Kidney (tissue), 22 donors: ENCODE data around the gene CEMIP2. TPM values are rescaled to one million over a fixed set of nuclear protein-coding genes. Genes with fewer than 3 reads are reported as not detected.

Experiments used
- DNase-seq, 5 donors: peaks; one replicate each; pipeline ENCODE4 v3.0.0-alpha.2; 2013 to 2020
- FAIRE-seq: peaks from 2 replicates; lab custom pipeline; 2012; peaks lifted over from hg19 to GRCh38; lab: Jason Lieb, UNC
- H3K27ac ChIP-seq, 2 donors: one replicate each; pipeline ENCODE4 v1.7.0; 2013; ENCODE audit warnings: low read depth in 2 of 2, low read length in 2 of 2, inconsistent platforms in 1 of 2
- H3K27me3 ChIP-seq: one replicate; pipeline ENCODE4 v1.7.1; 2013; ENCODE audit warnings: low read length, inconsistent platforms; ENCODE audit not compliant: control insufficient read depth, insufficient read depth
- H3K36me3 ChIP-seq, 3 donors: one replicate each; pipeline versions ENCODE4 v1.7.0 to v1.7.1; 2013; ENCODE audit warnings: low read length in 3 of 3, control low read depth in 1 of 3, inconsistent platforms in 1 of 3; ENCODE audit not compliant: insufficient read depth in 3 of 3, control insufficient read depth in 2 of 3
- H3K4me1 ChIP-seq, 3 donors: one replicate each; pipeline versions ENCODE4 v1.7.0 to v1.7.1; 2013; ENCODE audit warnings: low read length in 3 of 3, inconsistent platforms in 1 of 3, low read depth in 1 of 3; ENCODE audit not compliant: control insufficient read depth in 2 of 3, insufficient read depth in 2 of 3
- H3K4me3 ChIP-seq, 3 donors: one replicate each; pipeline versions ENCODE4 v1.7.0 to v1.8.1; 2013; ENCODE audit warnings: low read length in 3 of 3, control low read depth in 1 of 3, inconsistent platforms in 1 of 3
- H3K9ac ChIP-seq, 3 donors: one replicate each; pipeline versions ENCODE4 v1.7.0 to v1.7.1; 2013; ENCODE audit warnings: low read length in 3 of 3, control low read depth in 1 of 3, inconsistent platforms in 1 of 3
- H3K9me3 ChIP-seq, 3 donors: one replicate each; pipeline versions ENCODE4 v1.7.0 to v1.7.1; 2013; ENCODE audit warnings: low read length in 3 of 3, control low read depth in 1 of 3, inconsistent platforms in 1 of 3; ENCODE audit not compliant: control insufficient read depth in 2 of 3, insufficient read depth in 1 of 3
- intact Hi-C: fragments of 100-400 bp; cut with DNase I; formaldehyde crosslinking; loops from one replicate; pipeline ENCODE4 v1.11.1; 2022
- long read RNA-seq, 10 donors: library from polyadenylated mRNA in 1 of 10; unstranded in 1 of 10; transcript quantifications; one replicate each; pipeline ENCODE4 v2.0.0 and lab custom pipeline, GENCODE V29; 2021 to 2026
- polyA plus RNA-seq: library from polyadenylated mRNA; stranded (reverse); fragments of 350-450 nt; fragmentation: Illumina TruSeq; extraction: RNeasy Lipid Tissue Mini Kit (QIAGEN cat#74804); gene quantifications from one replicate; pipeline ENCODE4 v1.2.3, GENCODE V29; 2014; ENCODE audit warnings: low read depth, low replicate concordance; ENCODE audit not compliant: insufficient read depth
- total RNA-seq: library from RNA; stranded (reverse); fragmentation: NEBNext Ultra II Directional; extraction: Animal tissue kit (Norgen Biotek cat#: 25700); gene quantifications from one replicate; pipeline ENCODE4 v1.2.1, GENCODE V29; 2021
- TF ChIP-seq, protein P1 (sequence below): IDR thresholded peaks from 3 replicates; pipeline ENCODE4 v1.5.1; 2012; ENCODE audit warnings: mild to moderate bottlenecking, moderate library complexity, borderline replicate concordance; ENCODE audit not compliant: insufficient read depth; ENCODE audit errors: extremely low read depth
- donor health status: control.
- donor health status: control.
- donor health status: control.
- donor health status: control.
- donor health status: control.
- donor health status: DM: yes; HTN: yes; CAD: no.
- donor health status: Normal renal cell carcinoma (clear cell type).

Gene CEMIP2, protein sequence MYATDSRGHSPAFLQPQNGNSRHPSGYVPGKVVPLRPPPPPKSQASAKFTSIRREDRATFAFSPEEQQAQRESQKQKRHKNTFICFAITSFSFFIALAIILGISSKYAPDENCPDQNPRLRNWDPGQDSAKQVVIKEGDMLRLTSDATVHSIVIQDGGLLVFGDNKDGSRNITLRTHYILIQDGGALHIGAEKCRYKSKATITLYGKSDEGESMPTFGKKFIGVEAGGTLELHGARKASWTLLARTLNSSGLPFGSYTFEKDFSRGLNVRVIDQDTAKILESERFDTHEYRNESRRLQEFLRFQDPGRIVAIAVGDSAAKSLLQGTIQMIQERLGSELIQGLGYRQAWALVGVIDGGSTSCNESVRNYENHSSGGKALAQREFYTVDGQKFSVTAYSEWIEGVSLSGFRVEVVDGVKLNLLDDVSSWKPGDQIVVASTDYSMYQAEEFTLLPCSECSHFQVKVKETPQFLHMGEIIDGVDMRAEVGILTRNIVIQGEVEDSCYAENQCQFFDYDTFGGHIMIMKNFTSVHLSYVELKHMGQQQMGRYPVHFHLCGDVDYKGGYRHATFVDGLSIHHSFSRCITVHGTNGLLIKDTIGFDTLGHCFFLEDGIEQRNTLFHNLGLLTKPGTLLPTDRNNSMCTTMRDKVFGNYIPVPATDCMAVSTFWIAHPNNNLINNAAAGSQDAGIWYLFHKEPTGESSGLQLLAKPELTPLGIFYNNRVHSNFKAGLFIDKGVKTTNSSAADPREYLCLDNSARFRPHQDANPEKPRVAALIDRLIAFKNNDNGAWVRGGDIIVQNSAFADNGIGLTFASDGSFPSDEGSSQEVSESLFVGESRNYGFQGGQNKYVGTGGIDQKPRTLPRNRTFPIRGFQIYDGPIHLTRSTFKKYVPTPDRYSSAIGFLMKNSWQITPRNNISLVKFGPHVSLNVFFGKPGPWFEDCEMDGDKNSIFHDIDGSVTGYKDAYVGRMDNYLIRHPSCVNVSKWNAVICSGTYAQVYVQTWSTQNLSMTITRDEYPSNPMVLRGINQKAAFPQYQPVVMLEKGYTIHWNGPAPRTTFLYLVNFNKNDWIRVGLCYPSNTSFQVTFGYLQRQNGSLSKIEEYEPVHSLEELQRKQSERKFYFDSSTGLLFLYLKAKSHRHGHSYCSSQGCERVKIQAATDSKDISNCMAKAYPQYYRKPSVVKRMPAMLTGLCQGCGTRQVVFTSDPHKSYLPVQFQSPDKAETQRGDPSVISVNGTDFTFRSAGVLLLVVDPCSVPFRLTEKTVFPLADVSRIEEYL (N-terminal part only)
- total RNA-seq (70.7 TPM), polyA plus RNA-seq (13.9 TPM)
- long read RNA-seq, donor 1 = 0 reads
- long read RNA-seq, donor 2 = 0 reads
- long read RNA-seq, donor 3, partial matches to known transcripts = 0 of 1 reads
- long read RNA-seq, donor 3, other reads (novel, unspliced or antisense) = 0 of 1 reads
- long read RNA-seq, donor 4 = 0 reads
- long read RNA-seq, donor 5 = 0 reads
- long read RNA-seq, donor 6, full-length matches to known transcripts = 3 of 3 reads
- long read RNA-seq, donor 6, partial matches to known transcripts = 0 of 3 reads
- long read RNA-seq, donor 6, other reads (novel, unspliced or antisense) = 0 of 3 reads
- long read RNA-seq, donor 7, full-length matches to known transcripts = 3 of 14 reads
- long read RNA-seq, donor 7, partial matches to known transcripts = 4 of 14 reads
- long read RNA-seq, donor 7, other reads (novel, unspliced or antisense) = 7 of 14 reads
- long read RNA-seq, donor 8, full-length matches to known transcripts = 3 of 3 reads
- long read RNA-seq, donor 8, partial matches to known transcripts = 0 of 3 reads
- long read RNA-seq, donor 8, other reads (novel, unspliced or antisense) = 0 of 3 reads
- long read RNA-seq, donor 9, partial matches to known transcripts = 0 of 1 reads
- long read RNA-seq, donor 9, other reads (novel, unspliced or antisense) = 0 of 1 reads
- long read RNA-seq, donor 10, partial matches to known transcripts = 0 of 3 reads
- long read RNA-seq, donor 10, other reads (novel, unspliced or antisense) = 0 of 3 reads

DNA sequence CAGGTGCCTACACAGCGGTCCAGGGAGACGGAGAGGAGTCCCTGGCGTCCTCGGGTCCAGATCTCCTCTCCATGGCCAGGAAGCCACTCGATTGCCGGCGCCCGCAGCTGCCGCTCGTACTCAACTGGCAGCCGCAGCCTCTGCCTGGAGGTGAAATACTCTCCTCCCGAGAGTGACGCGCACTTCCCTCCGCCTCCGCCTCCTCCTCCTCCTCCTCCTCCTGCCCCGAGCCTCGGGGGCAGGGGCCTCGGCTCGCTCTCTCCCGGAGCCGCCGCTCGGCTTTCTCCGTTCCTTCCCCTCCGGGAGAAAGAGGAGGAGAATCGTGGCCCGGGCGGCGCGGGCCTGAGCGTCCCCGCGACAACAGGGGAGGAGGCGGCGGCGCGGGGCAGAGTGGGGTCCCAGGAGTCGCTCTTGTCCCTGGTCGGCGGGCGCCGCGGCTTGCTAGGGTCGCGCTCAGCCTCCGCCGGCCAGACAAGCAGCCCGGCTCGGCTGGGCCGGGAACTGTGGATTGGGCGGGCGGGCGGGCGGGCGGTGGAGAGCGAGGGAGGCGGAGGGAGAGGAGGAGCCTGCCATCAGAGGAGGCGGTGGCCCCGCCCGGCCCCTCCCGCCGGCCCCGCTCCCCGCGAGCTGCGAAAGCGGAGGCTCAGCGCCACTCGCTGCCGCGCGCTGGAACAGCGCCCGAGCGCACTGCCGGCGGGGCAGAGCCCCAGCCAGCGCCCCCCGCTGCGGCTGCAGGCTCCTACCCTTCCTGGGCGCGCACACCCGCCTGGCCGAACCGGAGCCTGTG, at the start of gene CEMIP2:
Gene CEMIP2, minus strand, starts transcription at position 126 of the 787 bp plus-strand sequence. CDS start 18,140 bp downstream, outside the sequence.
- Histone ChIP-seq H3K4me3 (peak within 1 kb of the TSS; percentile 70 to 92 (median 87)), H3K36me3 (no peaks in the 10 kb centered on the region), H3K9me3 (no peaks in the 10 kb centered on the region), H3K9ac (peak within 1 kb of the TSS; percentile 50 to 86 (median 71)), H3K27ac (peak within 1 kb of the TSS; percentile 96), H3K4me1 (peaks cover 0 to 13% (median 8%) of the 10 kb centered on the region in 3 donors), H3K27me3 (no peaks in the 10 kb centered on the region)
- DNase-seq = peak; percentile 92 to 97 (median 94)
- TF ChIP-seq, protein P1, sequence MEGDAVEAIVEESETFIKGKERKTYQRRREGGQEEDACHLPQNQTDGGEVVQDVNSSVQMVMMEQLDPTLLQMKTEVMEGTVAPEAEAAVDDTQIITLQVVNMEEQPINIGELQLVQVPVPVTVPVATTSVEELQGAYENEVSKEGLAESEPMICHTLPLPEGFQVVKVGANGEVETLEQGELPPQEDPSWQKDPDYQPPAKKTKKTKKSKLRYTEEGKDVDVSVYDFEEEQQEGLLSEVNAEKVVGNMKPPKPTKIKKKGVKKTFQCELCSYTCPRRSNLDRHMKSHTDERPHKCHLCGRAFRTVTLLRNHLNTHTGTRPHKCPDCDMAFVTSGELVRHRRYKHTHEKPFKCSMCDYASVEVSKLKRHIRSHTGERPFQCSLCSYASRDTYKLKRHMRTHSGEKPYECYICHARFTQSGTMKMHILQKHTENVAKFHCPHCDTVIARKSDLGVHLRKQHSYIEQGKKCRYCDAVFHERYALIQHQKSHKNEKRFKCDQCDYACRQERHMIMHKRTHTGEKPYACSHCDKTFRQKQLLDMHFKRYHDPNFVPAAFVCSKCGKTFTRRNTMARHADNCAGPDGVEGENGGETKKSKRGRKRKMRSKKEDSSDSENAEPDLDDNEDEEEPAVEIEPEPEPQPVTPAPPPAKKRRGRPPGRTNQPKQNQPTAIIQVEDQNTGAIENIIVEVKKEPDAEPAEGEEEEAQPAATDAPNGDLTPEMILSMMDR = peak; percentile 64
- intact Hi-C loops = no loop called here
- FAIRE-seq = no peak

DNA sequence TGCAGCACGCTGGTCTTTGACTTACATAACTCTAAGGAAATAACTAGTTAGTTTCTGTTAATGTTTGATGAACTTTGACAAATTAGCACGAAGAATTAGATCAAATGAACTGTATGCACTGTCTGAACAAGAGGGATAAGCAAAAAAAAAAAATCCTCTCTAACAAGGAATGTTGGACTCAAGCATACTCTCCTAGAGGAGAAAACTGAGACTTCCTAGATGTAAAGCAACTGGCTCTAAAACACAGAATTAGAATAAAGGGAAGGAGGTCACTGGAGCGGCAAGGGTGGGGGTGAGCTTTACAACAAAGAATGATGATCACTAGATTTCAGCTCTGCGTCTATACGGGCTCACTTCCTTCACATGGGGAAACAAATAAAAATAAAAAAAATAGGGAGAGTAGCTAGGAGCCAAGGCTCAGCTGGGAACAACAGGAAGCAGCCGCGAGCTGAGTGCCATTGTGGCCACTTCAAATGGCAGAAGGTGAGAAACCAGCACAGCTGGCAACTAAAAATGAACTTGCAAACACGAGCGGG, 48.7 kb upstream of the CEMIP2 start:
- DNase-seq = peak in 1 of 5 donors; percentile 21
- intact Hi-C loops = no loop called here
- TF ChIP-seq, protein P1 = no peak

More for the DNA sequence above, 48.7 kb upstream of the CEMIP2 start:
- no peak overlapping the region for H3K27ac ChIP-seq
- peak; percentile 62 for FAIRE-seq
- no peaks in the 10 kb centered on the region for H3K9me3 ChIP-seq
- no peak overlapping the region for H3K4me3 ChIP-seq
- H3K27me3 ChIP-seq = no peaks in the 10 kb centered on the region
- no peaks in the 10 kb centered on the region for H3K36me3 ChIP-seq
- no peak overlapping the region for H3K9ac ChIP-seq
- peaks cover 0 to 2% (median 0%) of the 10 kb centered on the region in 3 donors for H3K4me1 ChIP-seq
